Transverse colon (tissue), 4 donors: ENCODE measurements around the gene GRIP1.

Experiments
- CTCF ChIP-seq, 5 experiments: fragments of 200-600 bp in 3 of 5; fragments of 450-650 bp in 2 of 5; sonication (generic) in 3 of 5; IDR thresholded peaks; 1 replicate in 2 of 5; 2 replicates in 3 of 5; pipeline ENCODE4 v1.5.1; 2016 to 2017; ENCODE audit warnings: antibody characterized with exemption in 5 of 5, inconsistent platforms in 3 of 5, mild to moderate bottlenecking in 2 of 5, moderate library complexity in 1 of 5
- POLR2A ChIP-seq: fragments of 450-650 bp; IDR thresholded peaks from one replicate; pipeline ENCODE4 v1.6.1; 2016; ENCODE audit warnings: antibody characterized with exemption, mild to moderate bottlenecking, moderate library complexity
- POLR2AphosphoS5 ChIP-seq, 3 donors: sonication (generic); formaldehyde crosslinking; IDR thresholded peaks; one replicate each; pipeline ENCODE4 v1.6.1; 2016; ENCODE audit warnings: antibody characterized with exemption in 3 of 3

GRCh38 chr12:66598079-66598478 lies 80.8 kb downstream of the GRIP1 start:
- no peak for TF ChIP-seq POLR2A
- TF ChIP-seq POLR2AphosphoS5 (IDR thresholded peaks at IDR 0.05), result no peak
- TF ChIP-seq CTCF (IDR thresholded peaks at IDR 0.05), result no peak
